Left forelimb (tissue), 1 donor: ENCODE measurements around the gene TMEM115.
"Not testable (repeated sequence)": the region's sequence is repeated elsewhere in the genome, so short reads cannot be mapped to it uniquely, and the experiment has no call there.

Experiments used
- DNase-seq: peaks from one replicate; pipeline ENCODE4 v3.0.0-alpha.2; 2018; ENCODE audit warnings: low spot score

The TMEM115 gene

DNA sequence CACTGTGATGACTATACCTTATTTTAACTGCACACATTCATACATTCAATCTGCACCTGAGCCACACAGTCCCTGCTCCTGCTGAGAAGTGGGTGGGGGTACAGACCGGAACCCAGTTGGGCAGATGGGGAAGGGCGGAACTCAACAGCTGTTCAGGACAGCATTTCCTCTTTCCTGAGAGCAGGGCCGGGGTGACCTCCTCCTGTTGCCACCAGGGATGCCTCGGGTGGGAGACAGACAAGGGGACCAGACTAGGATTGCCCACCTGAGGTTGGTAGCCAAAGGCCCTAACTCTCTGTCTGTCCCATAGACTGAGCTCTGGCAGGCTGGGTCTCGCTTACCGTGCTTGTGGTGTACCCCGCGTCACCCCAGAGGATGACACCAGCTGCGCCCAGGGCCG is 40.7 kb downstream of the TMEM115 start:
- no peak for DNase-seq

- no peak for DNase-seq
Measured at GRCh38 chr3:50318163-50318562, 41.2 kb downstream of the TMEM115 start.

- DNase-seq = no peak
Measured at GRCh38 chr3:50317300-50317699, 42.0 kb downstream of the TMEM115 start.

DNA sequence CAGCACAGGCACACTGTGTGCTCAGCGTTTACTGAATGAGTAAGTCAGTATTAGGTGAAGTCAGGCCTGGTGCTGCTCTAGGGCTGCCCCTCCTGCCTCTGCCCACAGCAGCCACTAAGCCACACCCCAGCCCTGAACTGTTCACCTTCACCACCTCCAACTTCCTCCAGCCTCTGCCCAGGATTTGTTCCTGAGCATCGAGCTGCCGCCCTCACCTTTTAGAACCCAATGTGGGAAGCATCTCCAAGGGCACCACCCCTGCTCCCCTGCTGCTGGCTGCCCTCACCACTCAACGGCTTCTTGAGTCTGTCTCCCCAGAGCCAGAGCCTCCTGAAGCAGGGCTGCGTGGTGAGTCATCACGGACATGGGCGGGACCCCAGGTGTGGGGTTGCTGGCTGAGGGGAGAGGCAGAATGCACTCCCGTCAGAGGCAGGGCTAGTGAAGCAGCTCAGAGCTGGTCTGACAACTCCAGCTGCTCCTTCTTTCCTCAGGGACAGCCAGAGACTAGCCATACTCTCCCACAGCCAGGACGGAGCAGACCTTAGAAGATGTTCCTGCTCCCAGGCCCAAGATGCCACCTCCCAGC is 42.6 kb downstream of the TMEM115 start:
- DNase-seq = no peak

- DNase-seq = no peak
Measured at GRCh38 chr3:50314816-50315215, 44.5 kb downstream of the TMEM115 start.

DNA sequence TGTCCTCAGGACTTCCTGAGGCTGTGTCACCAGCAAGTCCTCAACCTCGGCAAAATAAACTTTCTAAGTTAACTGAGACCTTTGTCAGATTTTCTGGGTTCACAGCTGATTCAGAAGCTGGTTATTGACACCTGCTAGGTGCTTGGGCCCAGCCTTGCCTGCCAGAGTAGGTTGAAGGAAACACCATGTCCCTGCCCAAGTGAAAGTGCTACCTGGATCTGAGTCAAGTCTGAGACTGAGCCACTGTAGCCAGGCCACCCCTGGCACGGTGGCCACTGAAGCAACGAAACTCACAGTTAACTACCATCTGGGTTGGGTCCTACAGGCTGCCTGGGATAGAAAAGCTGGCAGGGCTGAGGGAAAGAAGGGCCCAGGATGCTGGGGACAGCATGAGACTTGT is 45.0 kb downstream of the TMEM115 start:
- no peak for DNase-seq

DNA sequence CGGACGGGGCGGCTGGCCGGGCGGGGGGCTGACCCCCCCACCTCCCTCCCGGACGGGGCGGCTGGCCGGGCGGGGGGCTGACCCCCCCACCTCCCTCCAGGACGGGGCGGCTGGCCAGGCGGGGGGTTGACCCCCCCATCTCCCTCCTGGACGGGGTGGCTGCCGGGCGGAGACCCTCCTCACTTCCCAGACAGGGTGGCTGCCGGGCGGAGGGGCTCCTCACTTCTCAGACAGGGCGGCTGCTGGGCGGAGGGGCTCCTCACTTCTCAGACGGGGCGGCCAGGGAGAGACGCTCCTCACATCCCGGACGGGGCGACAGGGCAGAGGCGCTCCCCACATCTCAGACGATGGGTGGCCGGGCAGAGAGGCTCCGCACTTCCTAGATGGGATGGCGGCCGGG is 47.3 kb downstream of the TMEM115 start:
- not testable (repeated sequence) for DNase-seq
